Uterine smooth muscle cell (primary cell): Measurements from ENCODE around the gene PRR35. TPM values are rescaled to one million over a fixed set of nuclear protein-coding genes. Genes with fewer than 3 reads are reported as not detected.

Experiments used
- total RNA-seq: library from RNA; depleted of rRNA; stranded (reverse); fragments of >200 nt; gene quantifications from 2 replicates; pipeline ENCODE4 v1.2.3, GENCODE V29; 2014

The PRR35 gene
- total RNA-seq, result 0.11 TPM in 1 of 2 replicates, not detected in the other

DNA sequence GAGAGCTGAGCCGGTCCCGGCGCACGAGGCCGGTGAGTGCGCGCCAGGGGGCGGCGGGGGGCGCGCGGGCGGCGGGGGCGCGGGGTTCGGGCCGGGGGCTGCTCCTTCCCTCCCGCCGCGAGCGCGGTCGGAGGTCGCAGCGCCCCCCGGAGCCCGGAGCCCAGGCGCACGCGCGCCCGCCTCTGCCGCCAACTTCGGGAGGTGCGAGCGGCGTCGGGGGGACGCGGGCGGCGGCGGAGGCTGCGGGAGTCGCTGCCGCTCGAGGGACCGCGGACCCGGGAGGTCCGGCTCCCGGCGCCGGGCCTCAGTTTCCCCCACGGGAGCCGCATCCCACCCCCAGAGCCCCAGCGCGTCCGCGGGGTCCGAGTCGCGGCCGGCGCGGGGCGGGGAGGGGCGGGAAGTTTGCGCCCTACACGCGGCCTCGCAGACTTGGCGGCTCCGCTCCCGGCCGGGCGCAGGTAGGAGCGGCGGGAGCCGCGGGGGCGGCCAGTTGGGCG, at the start of gene PRR35:
TSS of gene PRR35 (plus strand) at position 191 of the 497 bp plus-strand sequence. CDS start 2,901 bp downstream, outside the sequence.

DNA sequence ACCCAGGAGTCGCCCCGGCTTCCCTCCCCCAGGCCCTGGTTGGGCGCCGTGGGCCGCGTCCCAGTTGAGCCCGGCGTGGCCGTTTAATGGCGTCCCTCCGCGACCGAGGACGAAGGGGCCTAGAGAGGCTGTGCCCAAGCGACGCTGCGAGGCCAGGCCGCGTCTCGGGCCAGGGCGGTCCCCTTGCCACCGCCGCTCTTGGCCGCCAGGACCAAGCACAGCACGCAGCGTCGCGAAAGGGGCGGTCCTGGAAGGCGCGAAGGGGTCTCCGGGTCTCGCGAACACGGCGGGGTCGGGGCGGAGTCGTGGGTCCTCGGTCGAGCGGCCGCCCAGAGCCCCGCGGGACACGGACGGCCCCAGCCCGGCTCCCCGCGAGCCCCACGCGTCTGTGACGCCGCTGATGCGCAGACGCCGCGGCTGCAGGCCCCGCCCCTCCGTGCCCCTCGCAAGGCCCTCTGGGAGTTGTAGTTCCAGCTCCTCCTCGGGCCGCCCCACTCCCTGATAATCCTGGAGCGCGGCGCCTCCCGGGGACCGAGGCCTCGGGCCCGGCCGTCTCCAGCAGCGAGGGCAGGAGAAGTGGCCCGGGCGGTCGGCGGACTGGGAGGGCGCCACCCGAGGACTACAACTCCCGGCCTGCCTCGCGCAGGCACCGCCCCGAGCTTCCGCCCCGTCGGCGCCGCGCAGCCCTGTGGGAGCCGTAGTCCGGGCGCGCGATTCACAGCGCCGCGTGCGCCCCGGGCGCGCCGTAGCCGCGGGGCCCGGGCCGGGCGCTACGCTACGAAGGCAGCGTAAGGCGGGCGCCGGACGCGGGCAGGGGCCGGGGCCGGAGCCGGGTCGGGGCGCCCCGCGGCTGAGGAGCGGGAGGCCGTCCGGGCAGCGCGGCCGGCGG, 32.9 kb upstream of the PRR35 start, which contains the start of gene CAPN15:
TSS of gene CAPN15 (plus strand) at position 698 of the 889 bp plus-strand sequence. CDS start 19,127 bp downstream, outside the sequence.

DNA sequence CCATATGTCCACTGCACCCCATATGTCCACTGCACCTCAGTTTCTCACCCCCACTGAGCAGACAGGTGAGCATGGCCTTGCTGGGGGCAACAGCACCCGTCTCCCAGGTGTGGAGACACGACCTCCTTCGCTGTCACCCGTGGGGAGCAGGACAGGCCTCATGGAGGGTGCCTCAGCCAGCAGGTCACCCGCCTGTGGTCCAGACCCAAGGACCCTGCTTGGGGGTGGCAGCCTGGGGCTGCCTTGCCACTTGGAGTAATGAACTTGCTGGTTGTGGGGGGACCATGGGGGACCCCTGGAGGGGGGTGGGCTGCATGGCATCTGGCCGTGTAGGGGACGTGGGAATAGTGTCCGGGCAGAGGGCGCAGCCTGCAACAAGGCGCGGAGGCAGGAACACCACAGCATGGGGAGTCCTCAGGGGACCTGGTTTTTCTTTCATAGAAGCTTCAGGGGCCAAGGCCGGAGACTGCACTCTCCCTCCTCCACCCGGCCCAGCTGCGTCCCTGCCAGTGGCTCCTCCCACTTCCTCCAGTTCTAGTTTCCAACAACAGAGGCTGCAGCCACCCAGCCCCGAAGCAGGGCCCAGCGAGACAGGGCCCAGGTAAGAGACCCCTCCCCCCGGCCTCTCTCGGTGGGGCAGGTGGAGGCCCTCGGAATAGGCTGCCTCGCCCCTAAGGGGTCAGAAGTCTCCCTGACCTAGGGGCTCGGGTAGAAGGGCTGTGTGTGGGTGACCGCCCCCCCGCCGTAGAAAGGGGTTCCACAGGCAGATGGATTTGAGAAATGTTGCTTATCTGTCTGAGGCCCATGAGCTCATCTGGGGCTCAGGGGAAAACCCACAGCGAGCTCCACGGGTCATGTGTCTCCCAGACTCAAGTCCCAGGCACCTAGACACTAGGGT, 6.5 kb downstream of the PRR35 start, which contains the start of gene NHLRC4:
TSS of gene NHLRC4 (plus strand) at position 531 of the 898 bp plus-strand sequence. CDS start 1,043 bp downstream, outside the sequence.

DNA sequence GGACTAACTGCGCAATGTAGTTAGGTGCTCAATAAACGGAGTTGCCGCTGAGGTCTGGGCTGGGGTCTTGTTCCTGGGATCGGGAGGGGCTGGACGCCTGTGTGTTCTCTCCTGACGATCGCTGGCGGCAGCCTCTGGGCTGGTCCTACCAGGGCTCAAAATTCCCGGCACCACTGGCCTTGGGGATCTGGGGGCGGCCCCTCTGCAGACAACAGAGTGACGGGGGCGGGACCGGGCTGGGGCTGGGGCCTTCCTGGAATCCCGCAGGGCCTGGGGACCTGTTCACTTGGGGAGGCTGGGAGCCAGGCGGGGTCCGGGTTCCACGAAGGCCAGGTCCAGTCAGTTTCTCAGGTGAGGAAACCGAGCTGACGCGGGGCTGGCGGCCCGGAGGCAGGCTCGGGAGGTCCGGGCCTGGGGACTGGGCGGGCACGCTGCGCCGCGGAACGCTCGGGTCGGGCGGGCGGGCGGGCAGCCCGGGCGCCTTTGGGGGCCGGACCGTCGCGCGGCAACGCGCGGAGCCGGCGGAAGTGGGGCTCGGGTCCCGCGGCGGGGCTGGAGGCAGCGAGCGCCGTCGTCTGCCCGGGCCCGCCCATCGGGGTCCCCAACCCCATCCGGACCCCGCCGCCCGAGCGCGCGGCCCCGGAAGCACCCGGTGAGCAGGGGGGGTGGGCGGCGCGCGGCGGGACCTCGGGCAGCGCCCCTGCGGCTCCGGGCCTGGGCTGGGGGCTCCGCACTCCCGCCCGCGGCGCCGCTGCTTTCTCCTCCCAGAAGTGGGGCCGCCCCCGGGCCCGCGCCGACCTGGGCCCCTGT, 9.5 kb downstream of the PRR35 start, which contains the start of gene PIGQ:
TSS of gene PIGQ (plus strand) at position 524 of the 810 bp plus-strand sequence. CDS start 4,107 bp downstream, outside the sequence.

DNA sequence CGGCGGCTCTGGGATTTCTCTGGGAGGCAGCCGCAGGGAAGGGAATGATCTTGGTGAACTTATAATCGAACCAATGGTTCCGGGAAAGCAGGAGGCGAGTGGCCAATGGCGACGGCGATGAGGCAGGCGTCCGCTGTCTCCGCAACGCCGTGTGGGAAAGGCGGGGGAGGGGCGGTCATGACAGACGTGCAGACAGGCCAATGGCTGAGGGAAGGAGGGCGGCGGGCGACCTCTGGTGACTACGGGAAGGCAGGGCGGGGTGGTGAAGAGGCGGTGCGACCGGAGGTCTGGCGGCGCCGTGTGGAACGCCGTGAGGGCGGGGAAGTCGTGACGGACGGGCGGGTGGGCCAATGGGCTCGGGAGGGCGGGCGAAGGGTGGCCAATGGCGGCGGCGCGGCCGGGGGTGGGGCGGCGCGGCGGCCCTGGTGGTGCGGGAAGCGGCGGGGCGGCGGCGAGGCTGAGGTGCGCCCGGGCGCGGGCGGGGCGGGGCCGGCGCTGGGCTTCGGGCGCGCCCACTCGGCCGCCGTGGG, 29.5 kb downstream of the PRR35 start, which contains the start of gene RAB40C:
TSS of gene RAB40C (plus strand) at position 409 of the 530 bp plus-strand sequence. CDS start 226 bp downstream, outside the sequence.

Other genes starting within 250 kb of the PRR35 start
- gene AXIN1, start 207.7 kb upstream of the PRR35 start, total RNA-seq, result 28.1 and 28.6 TPM in 2 replicates
- gene MRPL28, start 189.9 kb upstream of the PRR35 start, total RNA-seq, result 72.0 and 101 TPM in 2 replicates
- gene PGAP6, start 178.4 kb upstream of the PRR35 start, total RNA-seq, result 63.9 and 64.3 TPM in 2 replicates
- 37.5 and 66.2 TPM in 2 replicates for gene NME4, start 163.2 kb upstream of the PRR35 start, total RNA-seq
- gene DECR2, start 158.5 kb upstream of the PRR35 start, total RNA-seq, result 14.4 and 15.9 TPM in 2 replicates
- gene RAB11FIP3, start 134.7 kb upstream of the PRR35 start, total RNA-seq, result 18.4 and 23.0 TPM in 2 replicates
- gene CAPN15, start 32.7 kb upstream of the PRR35 start, total RNA-seq, result 41.7 and 58.5 TPM in 2 replicates
- gene NHLRC4, start 6.6 kb downstream of the PRR35 start, total RNA-seq, result 1.8 and 2.0 TPM in 2 replicates
- 27.9 and 35.5 TPM in 2 replicates for gene PIGQ, start 9.6 kb downstream of the PRR35 start, total RNA-seq
- 15.1 and 18.0 TPM in 2 replicates for gene RAB40C, start 29.7 kb downstream of the PRR35 start, total RNA-seq
- gene WFIKKN1, start 70.6 kb downstream of the PRR35 start, total RNA-seq, result 0.25 and 0.33 TPM in 2 replicates
- gene METTL26, start 75.9 kb downstream of the PRR35 start, total RNA-seq, result 69.9 and 100 TPM in 2 replicates
- 12.2 and 17.4 TPM in 2 replicates for gene MCRIP2, start 81.4 kb downstream of the PRR35 start, total RNA-seq
- 14.6 and 22.6 TPM in 2 replicates for gene WDR90, start 89.0 kb downstream of the PRR35 start, total RNA-seq
- 46.5 and 57.7 TPM in 2 replicates for gene RHOT2, start 107.7 kb downstream of the PRR35 start, total RNA-seq
- 2.9 and 5.9 TPM in 2 replicates for gene RHBDL1, start 115.3 kb downstream of the PRR35 start, total RNA-seq
- gene STUB1, start 120.0 kb downstream of the PRR35 start, total RNA-seq, result 135 and 164 TPM in 2 replicates
- gene JMJD8, start 123.9 kb downstream of the PRR35 start, total RNA-seq, result 26.1 and 34.5 TPM in 2 replicates
- gene WDR24, start 130.0 kb downstream of the PRR35 start, total RNA-seq, result 5.5 and 6.2 TPM in 2 replicates
- 0.37 and 0.44 TPM in 2 replicates for gene FBXL16, start 145.4 kb downstream of the PRR35 start, total RNA-seq
- 47.1 and 79.5 TPM in 2 replicates for gene METRN, start 154.7 kb downstream of the PRR35 start, total RNA-seq
- 42.5 and 43.4 TPM in 2 replicates for gene ANTKMT, start 160.8 kb downstream of the PRR35 start, total RNA-seq
- 4.2 and 4.8 TPM in 2 replicates for gene CCDC78, start 166.0 kb downstream of the PRR35 start, total RNA-seq
- gene HAGHL, start 166.7 kb downstream of the PRR35 start, total RNA-seq, result 21.7 and 29.0 TPM in 2 replicates
- 35.2 and 35.3 TPM in 2 replicates for gene CIAO3, start 180.6 kb downstream of the PRR35 start, total RNA-seq
- gene MSLN, start 200.3 kb downstream of the PRR35 start, total RNA-seq, result under 0.01 and 0.12 TPM in 2 replicates
- 20.6 and 26.0 TPM in 2 replicates for gene RPUSD1, start 228.0 kb downstream of the PRR35 start, total RNA-seq
- gene CHTF18, start 228.2 kb downstream of the PRR35 start, total RNA-seq, result 13.5 and 36.5 TPM in 2 replicates
- gene GNG13, start 240.3 kb downstream of the PRR35 start, total RNA-seq, result not detected in 2 replicates